ENCODE measurements around the gene MRPL40.

GRCh38 chr22:19387038-19387437, 45.3 kb upstream of the MRPL40 start:
- no peak for TF ChIP-seq CTCF (IDR thresholded peaks at IDR 0.05)
- no peak for TF ChIP-seq POLR2A (IDR thresholded peaks at IDR 0.05)
